NOMO-1 (cell line): ENCODE results near the gene HOXA11.

Experiments
- DNase-seq, 2 experiments: peaks; one replicate each; lab custom pipeline; 2025; ENCODE audit not compliant: unreplicated experiment in 2 of 2; lab: John Stamatoyannopoulos, UW

The HOXA11 gene

DNA sequence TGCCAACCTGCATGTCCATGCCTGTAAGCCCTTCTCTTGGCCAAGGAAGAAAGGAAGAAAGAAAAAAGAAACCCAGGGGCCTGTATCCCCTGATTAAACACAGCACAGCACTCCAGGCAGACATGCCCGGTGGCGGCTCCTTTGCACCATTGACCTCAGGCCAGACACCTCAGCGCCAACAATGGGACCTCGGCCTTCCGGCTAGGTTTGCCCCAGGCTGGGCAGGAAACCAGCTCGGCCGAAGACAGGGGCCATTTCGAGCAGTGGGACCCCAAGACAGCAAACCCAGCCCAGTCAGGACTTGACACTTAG, 13.8 kb downstream of the HOXA11 start:
- DNase-seq: peak in 1 of 2 experiments; percentile 28

DNA sequence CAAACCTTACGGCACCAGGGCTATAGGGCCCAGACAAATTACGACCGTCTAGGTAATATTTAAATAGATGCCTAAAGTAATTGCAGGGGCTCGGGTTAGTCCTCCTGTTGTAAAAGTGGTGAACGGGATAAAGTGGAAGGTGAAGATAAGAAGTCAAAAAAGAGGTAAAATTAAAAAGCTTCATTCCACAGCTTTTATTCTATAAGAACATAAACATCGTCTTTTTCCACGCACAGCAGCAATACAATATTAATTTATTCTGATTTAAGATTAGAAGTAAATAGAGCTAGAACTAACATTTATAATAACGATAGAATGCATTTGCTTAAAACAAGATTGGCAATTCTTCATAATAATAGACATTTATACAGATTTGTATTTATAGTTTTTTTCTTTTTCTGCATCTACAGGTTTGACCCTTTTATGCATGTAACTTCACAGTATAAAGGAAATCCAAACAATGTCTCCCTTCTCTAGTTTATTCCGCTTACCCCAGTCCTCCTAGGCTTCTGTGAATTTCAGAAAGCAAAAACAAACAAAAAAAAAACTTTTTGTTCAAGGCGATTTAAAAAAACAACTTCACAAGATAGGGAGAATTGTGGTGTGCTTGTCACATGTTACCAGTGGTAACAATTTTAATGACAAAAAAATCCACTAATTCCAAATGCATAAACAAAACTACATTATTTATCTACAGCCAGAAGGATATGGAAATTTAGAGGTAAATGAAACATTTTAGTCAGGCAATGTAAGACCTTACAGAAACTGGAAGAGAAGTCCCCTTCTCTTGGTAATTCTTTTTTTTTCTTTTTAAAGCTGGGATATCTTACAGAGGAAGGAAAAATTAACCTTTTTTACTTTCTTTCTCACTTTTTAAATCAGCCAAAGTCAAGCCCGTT, 14.4 kb downstream of the HOXA11 start:
- DNase-seq: no peak

DNA sequence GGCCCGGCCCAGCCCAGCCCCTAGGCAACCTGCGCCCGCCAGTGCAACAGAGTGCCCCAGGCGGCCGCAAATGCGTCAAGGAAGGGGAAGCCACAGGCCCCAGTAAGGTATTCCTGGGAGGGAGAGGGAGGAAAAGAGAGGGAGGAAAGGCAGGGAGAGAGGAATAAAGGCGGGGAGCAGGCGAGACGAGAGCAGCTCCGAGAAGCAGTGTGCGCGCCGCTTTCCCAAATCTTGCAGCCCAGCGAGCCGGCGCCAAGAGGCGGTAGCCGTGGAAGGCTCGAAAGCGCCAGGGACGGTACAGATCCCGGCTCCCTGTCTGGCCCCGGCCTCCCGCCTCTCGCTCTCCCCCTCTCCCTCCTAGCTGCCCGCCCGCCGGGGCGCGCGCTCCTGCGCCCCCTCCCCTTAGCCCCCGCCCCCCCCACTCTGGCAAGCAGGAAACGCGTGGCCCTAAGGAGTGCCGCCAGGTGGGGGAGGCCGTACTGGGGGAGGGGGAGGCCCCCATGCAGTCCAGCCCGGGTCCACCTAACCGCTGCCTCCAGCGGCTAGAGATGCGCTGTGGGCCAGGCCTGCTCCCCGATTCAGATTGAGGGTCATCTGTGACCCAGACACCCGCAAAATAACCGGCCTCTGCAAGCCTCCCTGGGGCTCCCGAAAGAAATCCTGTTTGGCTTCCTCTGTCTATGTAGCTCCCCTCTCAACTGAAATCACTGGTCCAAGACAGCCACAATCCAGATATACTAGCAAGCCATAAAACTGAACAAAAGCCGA, 15.2 kb downstream of the HOXA11 start:
- peak; percentile 53 to 55 for DNase-seq

DNA sequence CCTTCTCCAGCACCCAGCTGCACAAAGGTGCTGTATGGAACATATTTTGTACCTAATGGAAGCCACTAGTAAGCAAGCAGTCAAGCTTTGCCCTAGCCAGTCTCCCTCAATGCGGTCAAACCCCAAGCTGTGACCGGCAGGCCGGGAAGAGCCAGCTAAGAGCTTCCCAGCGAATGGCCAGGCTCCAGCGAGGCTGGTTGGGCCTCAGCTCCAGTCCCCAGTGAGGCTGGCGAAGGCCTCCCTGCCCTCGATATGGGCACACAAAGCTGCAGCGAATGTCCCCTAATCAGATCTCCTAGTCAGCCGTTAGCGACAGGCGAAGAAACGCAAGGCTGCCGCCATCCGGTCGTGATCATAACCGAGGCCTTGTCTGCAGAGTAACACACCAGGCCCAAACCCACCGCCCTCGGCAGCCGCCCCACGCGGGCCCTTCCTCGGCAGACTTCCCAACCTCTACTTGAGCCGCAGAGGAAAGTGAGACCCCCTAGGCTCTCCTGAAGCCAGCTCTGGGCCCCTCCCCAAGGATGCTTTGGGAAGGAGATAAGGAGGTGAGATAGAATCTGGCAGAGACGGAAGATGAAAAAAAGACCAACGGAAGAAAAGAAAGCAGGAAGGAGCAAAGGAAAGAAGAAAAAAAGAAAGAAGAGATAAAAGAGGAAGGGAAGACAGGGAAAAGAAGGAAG, 16.6 kb downstream of the HOXA11 start:
- DNase-seq: peak; percentile 56 to 72

DNA sequence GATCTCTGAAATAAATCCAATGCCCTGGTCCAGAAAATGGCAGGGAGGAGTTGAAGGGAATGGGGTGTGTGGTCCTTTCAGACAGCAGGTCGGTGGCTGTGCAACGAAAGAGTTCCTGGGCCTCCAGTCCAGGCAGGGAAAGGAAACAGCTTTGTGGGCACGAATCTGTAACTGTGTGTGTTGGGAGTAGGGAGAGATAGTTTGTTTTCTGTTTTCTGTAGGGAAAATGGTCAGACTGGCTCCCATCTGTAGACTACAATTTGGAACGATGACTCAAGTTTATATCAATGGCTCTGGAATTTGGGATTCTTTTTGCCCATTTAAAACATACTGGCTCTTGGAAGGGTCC, 17.1 kb downstream of the HOXA11 start:
- DNase-seq: no peak

DNA sequence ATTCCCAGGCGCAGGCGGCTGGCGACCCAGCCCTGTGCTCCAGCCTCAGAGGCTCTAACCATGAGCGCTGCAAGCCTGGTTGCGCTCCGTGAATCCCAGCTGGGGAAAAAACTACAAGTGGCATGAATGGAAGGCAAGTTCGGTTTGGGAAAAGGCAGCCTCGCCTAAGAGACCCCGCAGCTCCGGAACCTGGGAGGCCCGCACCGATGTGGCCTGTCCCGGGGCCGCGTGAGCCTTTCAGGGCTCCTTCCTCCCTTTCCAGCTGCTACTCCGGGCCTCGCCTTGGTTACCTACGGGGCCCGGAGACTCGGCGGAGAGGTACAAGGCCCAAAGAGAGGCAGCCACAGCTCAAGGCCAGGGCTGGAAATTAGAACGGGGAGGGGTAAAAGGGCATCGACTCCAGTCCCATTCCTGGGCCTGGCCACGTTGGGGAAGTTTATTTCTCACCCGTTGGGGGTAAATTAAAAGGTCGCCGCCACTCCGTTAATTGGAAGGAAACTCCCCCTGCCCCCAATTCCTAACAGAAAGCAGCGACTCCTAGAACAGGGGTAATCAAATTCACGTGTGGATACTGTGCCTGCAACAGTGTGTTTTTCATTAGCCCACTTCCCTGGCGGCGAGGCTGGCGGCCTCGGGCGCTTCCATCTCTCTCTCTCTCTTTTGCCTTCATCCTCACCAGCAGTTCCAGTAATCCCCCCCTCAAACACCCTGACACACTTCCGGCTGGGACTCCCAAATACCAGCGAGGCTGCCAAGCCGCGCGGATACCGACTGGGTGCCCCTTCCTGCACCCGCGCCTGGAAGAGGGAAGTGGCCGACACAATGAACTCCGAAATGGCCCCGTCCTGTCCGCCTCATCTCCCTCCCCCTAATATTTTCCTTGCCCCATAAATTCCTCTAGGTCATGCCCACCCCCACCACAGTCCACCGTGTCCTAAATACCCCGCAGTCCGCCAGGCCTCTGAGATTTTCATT, 18.2 kb downstream of the HOXA11 start:
- peak in 1 of 2 experiments; percentile 43 for DNase-seq

DNA sequence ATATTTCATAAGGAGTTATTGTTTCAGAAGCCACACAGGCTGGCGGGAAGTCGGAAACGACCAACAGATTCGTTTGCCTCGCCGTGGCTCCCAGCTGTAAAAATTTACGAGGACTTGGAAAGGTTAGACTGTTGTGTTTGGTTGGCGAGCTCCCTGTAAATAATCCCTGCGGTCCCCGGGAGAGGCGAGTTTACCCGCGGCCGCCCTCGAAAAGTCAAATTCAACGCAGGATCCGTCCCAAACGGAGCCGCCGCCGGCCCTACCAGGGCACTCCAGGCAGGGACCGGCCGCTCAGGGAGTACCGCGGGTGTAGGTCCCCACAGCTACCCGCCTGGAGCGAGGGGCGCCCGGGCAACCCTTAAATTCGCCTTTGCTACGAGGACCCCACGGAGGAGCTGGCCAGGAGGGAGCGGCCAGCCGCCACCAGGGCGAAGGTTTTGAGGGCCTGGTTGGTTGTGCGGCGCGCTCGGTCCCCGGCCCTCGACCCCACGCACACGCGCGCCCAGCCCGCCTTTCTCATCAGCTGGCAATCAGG, 19.0 kb downstream of the HOXA11 start:
- DNase-seq: no peak

DNA sequence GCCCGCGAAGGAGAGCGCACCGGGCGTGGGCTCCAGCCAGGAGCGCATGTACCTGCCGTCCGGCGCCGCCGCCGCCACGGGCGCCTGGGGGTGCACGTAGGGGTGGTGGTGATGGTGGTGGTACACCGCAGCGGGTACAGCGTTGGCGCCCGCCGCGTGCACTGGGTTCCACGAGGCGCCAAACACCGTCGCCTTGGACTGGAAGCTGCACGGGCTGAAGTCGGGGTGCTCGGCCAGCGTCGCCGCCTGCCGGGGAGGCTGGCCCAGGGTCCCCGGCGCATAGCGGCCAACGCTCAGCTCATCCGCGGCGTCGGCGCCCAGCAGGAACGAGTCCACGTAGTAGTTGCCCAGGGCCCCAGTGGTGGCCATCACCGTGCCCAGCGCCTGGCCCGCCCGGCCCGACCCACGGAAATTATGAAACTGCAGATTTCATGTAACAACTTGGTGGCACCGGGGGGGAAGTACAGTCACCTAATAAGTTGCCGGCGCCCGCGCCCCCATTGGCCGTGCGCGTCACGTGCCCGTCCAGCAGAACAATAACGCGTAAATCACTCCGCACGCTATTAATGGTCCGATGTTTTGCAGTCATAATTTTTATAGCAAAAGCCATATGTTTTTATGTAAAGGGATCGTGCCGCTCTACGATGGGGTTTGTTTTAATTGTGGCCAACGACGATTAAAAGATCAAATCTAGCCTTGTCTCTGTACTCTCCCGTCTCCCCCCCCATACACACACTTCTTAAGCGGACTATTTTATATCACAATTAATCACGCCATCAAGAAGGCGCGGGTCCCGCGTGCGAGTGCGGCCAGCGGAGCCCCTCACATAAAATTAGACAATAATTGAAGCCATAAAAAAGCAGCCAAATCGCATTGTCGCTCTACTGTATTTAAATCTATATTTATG, 19.7 kb downstream of the HOXA11 start, which contains the start of gene HOXA9:
Gene HOXA9 (minus strand): TSS at position 449 of the 907 bp plus-strand sequence. CDS start 80 bp downstream, at position 369.
- peak; percentile 83 to 87 for DNase-seq

DNA sequence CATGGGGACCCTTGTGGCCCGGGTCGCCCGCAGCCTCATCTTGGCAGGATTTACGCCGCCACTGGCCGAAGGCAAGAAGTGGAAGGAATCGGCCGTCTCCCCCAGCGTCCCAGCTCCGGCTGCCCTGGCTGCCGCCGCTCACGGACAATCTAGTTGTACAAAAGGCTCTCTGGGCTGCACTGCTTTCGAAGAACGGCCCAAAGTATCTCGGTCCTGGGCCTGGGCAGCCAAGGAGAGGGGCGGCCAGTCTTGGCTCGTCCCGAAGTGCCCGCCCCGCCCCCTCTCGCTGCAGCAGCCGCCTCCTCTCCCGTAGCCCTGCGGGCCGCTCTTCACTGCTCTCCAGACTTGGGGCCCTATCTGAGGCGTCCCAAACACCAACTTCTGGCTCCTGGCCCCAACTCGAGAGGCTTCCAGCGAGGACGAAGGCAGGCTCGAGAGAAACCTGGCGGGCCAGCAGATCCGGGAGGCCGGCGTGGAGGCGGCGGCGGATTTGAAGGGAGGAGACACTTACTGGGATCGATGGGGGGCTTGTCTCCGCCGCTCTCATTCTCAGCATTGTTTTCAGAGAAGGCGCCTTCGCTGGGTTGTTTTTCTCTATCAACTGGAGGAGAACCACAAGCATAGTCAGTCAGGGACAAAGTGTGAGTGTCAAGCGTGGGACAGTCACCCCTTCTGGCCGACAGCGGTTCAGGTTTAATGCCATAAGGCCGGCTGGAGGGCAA, 20.5 kb downstream of the HOXA11 start:
- peak in 1 of 2 experiments; percentile 49 for DNase-seq

DNA sequence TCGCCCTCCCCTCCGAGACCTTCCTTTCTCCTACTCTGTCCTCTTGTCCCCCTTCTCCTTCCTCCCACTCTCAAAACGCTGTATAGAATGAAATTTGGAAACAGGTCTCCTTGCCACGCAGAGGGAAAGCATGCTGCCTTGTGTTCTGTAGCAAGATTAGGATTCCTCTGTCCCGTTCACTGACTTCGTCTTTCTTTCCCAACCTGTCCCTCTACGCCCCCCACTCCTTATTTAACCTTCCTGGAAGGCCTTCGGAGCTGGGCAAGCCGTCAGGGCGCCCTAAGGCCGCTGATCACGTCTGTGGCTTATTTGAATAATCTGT, 21.0 kb downstream of the HOXA11 start:
- peak in 1 of 2 experiments; percentile 49 for DNase-seq

DNA sequence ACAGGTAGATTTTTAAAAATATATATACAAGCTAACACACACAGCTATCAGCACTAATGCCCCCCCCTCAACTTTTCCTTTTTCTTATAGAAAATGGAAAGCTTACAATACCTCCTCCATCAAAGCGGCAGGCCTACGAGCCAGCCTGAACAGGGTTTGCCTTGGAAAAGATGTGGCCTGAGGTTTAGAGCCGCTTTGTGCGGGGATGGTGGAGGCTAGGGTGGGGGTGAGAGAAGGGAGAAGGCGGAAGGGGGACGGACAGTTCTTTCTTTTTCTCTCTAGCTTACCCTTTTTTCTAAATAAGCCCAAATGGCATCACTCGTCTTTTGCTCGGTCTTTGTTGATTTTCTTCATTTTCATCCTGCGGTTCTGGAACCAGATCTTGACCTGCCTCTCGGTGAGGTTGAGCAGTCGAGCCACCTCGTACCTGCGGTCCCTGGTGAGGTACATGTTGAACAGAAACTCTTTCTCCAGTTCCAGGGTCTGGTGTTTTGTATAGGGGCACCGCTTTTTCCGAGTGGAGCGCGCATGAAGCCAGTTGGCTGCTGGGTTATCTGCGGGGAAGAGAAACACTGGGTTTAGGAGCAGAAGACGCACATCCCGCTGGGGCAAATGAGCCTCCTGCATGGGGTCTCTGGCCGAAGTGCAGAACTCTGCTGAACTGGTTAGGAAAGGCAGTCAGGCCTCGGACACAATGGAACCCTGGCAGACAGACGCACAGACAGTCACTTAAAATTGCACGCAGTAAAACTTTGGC, 21.6 kb downstream of the HOXA11 start:
- DNase-seq: no peak

DNA sequence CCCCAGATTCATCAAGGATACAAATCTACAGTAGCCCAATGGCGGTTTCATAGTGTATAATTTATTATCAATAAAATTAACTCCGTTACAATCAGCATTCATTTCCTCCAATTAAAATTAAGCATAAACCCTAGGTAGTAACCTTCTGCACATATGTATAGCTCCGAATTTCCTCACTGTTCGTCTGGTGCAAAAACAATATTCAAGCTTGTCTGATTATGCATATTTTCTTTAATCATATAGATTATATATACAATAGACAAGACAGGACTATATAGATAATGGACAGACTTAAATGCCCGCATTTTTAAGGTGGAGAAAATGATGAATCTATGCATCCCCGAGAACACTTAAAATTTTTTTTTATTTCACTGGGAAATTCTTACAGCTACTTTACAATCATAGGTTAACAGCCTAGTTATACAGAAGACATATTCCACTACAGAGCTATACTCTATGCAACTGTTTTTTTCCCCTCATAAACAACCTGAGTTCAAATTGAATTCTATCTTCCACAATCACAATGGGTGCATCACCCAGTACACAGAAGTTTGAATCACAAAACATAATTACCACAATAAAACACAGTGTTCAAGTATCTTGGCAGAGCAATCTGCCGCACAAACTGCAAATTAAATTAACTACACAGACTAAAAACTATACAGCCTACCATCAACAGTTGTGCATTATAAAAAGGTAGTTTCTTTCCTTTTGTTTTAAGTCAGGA, 22.3 kb downstream of the HOXA11 start:
- no peak for DNase-seq

DNA sequence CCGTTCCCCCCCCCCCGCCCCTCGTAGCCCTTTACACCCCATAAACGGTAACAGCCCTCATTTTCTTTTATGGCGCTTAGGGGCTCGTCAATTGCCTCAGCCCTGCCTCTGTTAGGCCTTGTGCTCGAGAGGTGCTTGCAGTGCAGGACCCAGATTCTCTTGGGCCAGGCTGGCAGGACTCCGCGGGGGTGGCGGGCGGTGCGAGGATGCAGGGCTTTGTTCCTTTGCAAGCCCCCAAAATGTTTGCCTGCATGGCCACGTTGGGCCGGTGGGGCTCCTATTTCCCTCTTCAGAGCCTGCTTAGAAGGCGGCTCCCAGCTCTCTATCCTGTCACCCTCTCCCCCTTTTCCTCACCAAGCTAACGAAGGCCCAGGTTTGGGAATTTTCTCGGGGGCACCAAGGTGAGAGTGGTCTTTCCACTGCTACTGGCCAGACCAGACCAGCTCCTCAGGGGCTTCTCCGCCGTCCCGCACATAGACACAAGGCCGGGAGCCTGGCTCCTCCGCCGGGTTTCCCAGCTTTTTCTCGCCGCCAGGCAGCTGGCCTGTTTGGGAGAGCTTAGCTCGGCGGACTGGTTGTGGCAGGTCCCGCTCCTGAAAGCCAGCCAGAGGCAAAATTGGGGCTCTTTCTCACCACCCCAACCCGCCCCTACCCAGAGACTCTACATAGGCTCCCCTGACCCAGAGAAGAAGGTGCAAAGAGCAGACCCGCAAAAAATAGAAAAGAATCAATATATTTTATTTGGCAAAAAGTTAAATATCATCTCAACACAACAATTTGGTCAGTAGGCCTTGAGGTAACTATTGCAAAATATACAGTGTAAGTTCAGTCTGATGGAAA, 23.1 kb downstream of the HOXA11 start:
- no peak for DNase-seq

DNA sequence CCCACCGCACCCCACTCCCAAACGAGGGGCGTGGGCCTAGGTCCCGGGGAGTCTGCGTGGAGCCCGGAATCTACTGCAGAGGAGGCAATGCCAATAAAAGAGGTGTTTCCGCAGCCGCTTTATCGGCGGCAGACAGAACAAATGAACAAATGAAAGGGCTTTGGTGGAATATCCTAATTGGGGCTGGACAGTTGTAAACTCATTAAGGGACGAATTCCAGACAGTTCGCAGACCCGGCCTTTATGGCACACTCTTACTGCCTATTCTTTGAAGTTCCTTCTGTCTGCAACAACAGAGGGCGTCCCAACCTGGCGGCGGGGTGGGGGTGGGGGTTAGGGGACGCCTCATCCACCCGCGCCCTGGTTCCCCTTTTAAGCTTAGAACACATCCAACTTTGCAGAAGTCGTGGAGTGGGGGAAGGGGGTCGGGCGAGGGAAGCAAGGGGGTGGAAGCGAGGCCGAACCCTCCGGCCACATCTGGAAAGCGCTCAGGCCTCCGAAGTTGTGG, 23.8 kb downstream of the HOXA11 start:
- peak; percentile 69 to 89 for DNase-seq

DNA sequence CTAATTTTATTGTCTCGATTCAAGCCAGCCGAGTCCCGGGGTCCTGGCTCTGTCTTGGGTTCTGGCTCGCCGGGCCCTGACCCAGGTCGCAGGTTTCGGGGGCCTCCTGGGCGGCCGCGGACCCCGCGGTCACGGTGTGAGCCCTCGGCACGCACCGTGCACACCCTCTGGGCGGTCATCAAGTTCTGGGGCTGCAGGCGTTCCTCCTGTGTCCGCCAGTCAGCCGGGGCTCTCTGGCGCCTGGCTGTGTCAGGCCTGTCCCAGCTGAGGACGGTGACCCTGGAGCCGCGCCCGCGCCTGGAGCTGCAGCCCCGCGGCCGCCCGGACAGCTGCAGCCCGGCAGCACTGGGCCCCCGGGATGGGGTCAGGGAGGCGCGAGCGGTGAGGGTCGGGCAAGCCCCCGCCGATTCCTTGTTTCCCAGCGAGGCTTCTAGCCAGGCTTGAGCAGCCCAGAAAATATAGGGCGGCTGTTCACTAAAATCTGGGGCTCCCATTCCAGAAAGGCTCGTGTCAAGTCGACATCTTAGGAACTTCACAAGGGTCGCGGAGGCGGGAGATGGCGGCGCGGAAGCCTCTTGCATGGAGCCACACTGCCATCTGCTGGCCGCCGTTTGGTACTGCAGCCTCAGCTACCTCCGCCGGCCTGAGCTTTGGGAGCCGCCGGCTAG, 24.4 kb downstream of the HOXA11 start:
- peak; percentile 84 to 86 for DNase-seq
